ENCODE data around the gene FZD4. TPM values are rescaled to one million over a fixed set of nuclear protein-coding genes. Genes with fewer than 3 reads are reported as not detected.
A peak's percentile ranks its signal among the peaks of the same experiment; 100 is the strongest.
"Not testable (repeated sequence)": the region's sequence is repeated elsewhere in the genome, so short reads cannot be mapped to it uniquely, and the experiment has no call there.

FZD4 gene
- total RNA-seq = 1 to 10 TPM; 1.1 to 8.8 (median 2.6) TPM

GRCh38 chr11:86955361-86956120 lies at the start of gene FZD4:
Gene FZD4 (minus strand): TSS chr11:86955395. CDS start chr11:86955085, 310 bp downstream.
- Histone ChIP-seq H3K4me1 (replicated peaks in 1 of 2) (peaks cover 5 to 12% of the 10 kb centered on the region in 2 donors), H3K4me3 (peak within 1 kb of the TSS; percentile 53 to 96 (median 67)), H3K27ac (peak within 1 kb of the TSS; percentile 62 to 80)
- peak; percentile 86 to 96 (median 93) for ATAC-seq (replicated peaks in 6 of 8)
- in situ Hi-C loops (cut with MboI; ENCODE audit: low pct_unique_long_range_greater_than_20kb in 2 of 9, low sequenced_read_pairs in 9 of 9, unreplicated experiment in 9 of 9) = no loop called here
- WGBS, 10 experiments = 0% methylated on average over 3 of the region's 64 CpGs; no CpG with 5 or more reads in 9 of the 10 experiments

- ATAC-seq (replicated peaks in 6 of 8); H3K4me3 ChIP-seq; H3K4me1 ChIP-seq (replicated peaks in 1 of 2); in situ Hi-C loops (cut with MboI; ENCODE audit: low pct_unique_long_range_greater_than_20kb in 2 of 9, low sequenced_read_pairs in 9 of 9, unreplicated experiment in 9 of 9); H3K27ac ChIP-seq: not testable (repeated sequence)
- WGBS, 10 experiments = 85 to 100% (median 94%) methylated on average over 1 to 4 of the region's 4 CpGs; no CpG with 5 or more reads in 4 of the 10 experiments
Measured at GRCh38 chr11:87004281-87004680, 49.1 kb upstream of the FZD4 start.

GRCh38 chr11:87002918-87003317 lies 47.7 kb upstream of the FZD4 start:
- Histone ChIP-seq H3K27ac (no peak overlapping the region), H3K4me3 (no peak overlapping the region), H3K4me1 (replicated peaks in 1 of 2) (no peaks in the 10 kb centered on the region)
- WGBS, 10 experiments = 80 to 100% (median 90%) methylated on average over 1 of the region's 1 CpG; no CpG with 5 or more reads in 4 of the 10 experiments
- no peak for ATAC-seq (replicated peaks in 6 of 8)
- in situ Hi-C loops (cut with MboI; ENCODE audit: low pct_unique_long_range_greater_than_20kb in 2 of 9, low sequenced_read_pairs in 9 of 9, unreplicated experiment in 9 of 9) = no loop called here

GRCh38 chr11:86999859-87000753 lies 44.9 kb upstream of the FZD4 start:
- in situ Hi-C loops (cut with MboI; ENCODE audit: low pct_unique_long_range_greater_than_20kb in 2 of 9, low sequenced_read_pairs in 9 of 9, unreplicated experiment in 9 of 9) = loop anchor here in 1 of 9 experiments (25.0 kb wide), 1 partner anchor 287 kb away; no protein-coding TSS in a partner anchor
- Histone ChIP-seq H3K4me3 (no peak overlapping the region), H3K27ac (no peak overlapping the region), H3K4me1 (replicated peaks in 1 of 2) (no peaks in the 10 kb centered on the region)
- peak in 3 of 8 experiments; percentile 29 to 71 (median 59) for ATAC-seq (replicated peaks in 6 of 8)
- WGBS, 10 experiments = 45 to 100% (median 70%) methylated on average over 1 to 5 of the region's 5 CpGs

- in situ Hi-C loops (cut with MboI; ENCODE audit: low pct_unique_long_range_greater_than_20kb in 2 of 9, low sequenced_read_pairs in 9 of 9, unreplicated experiment in 9 of 9) = loop anchor here in 1 of 9 experiments (25.0 kb wide), 1 partner anchor 288 kb away; no protein-coding TSS in a partner anchor
- Histone ChIP-seq H3K4me3 (no peak overlapping the region), H3K27ac (no peak overlapping the region), H3K4me1 (replicated peaks in 1 of 2) (no peaks in the 10 kb centered on the region)
- WGBS, 10 experiments = 83 to 100% (median 96%) methylated on average over 1 of the region's 1 CpG; no CpG with 5 or more reads in 4 of the 10 experiments
- ATAC-seq (replicated peaks in 6 of 8) = no peak
Measured at GRCh38 chr11:86999388-86999787, 44.2 kb upstream of the FZD4 start.

- no peaks in the 10 kb centered on the region for H3K4me1 ChIP-seq (replicated peaks in 1 of 2)
- ATAC-seq (replicated peaks in 6 of 8) = no peak
- no peak overlapping the region for H3K4me3 ChIP-seq
- WGBS, 10 experiments = 80 to 100% (median 93%) methylated on average over 1 of the region's 1 CpG; no CpG with 5 or more reads in 6 of the 10 experiments
- H3K27ac ChIP-seq = no peak overlapping the region
- in situ Hi-C loops (cut with MboI; ENCODE audit: low pct_unique_long_range_greater_than_20kb in 2 of 9, low sequenced_read_pairs in 9 of 9, unreplicated experiment in 9 of 9) = loop anchor here in 1 of 9 experiments (25.0 kb wide), 1 partner anchor 290 kb away; no protein-coding TSS in a partner anchor
Measured at GRCh38 chr11:86996953-86997570, 41.9 kb upstream of the FZD4 start.

GRCh38 chr11:86993031-86993430 lies 37.8 kb upstream of the FZD4 start:
- in situ Hi-C loops (cut with MboI; ENCODE audit: low pct_unique_long_range_greater_than_20kb in 2 of 9, low sequenced_read_pairs in 9 of 9, unreplicated experiment in 9 of 9) = loop anchor here in 1 of 9 experiments (25.0 kb wide), 1 partner anchor 294 kb away; no protein-coding TSS in a partner anchor
- Histone ChIP-seq H3K4me3 (no peak overlapping the region), H3K27ac (no peak overlapping the region), H3K4me1 (replicated peaks in 1 of 2) (no peaks in the 10 kb centered on the region)
- 45 to 100% (median 91%) methylated on average over 1 to 3 of the region's 3 CpGs; no CpG with 5 or more reads in 1 of the 10 experiments for WGBS, 10 experiments
- ATAC-seq (replicated peaks in 6 of 8) = no peak

- not testable (repeated sequence) for H3K27ac ChIP-seq; ATAC-seq (replicated peaks in 6 of 8); H3K4me1 ChIP-seq (replicated peaks in 1 of 2); H3K4me3 ChIP-seq
- in situ Hi-C loops (cut with MboI; ENCODE audit: low pct_unique_long_range_greater_than_20kb in 2 of 9, low sequenced_read_pairs in 9 of 9, unreplicated experiment in 9 of 9) = loop anchor here in 1 of 9 experiments (25.0 kb wide), 1 partner anchor 295 kb away; no protein-coding TSS in a partner anchor
- 91 to 100% (median 100%) methylated on average over 1 to 4 of the region's 4 CpGs; no CpG with 5 or more reads in 1 of the 10 experiments for WGBS, 10 experiments
Measured at GRCh38 chr11:86992340-86992739, 37.1 kb upstream of the FZD4 start.

GRCh38 chr11:86991341-86991740 lies 36.1 kb upstream of the FZD4 start:
- Histone ChIP-seq H3K4me1 (replicated peaks in 1 of 2) (no peaks in the 10 kb centered on the region), H3K4me3 (no peak overlapping the region), H3K27ac (no peak overlapping the region)
- in situ Hi-C loops (cut with MboI; ENCODE audit: low pct_unique_long_range_greater_than_20kb in 2 of 9, low sequenced_read_pairs in 9 of 9, unreplicated experiment in 9 of 9) = loop anchor here in 1 of 9 experiments (25.0 kb wide), 1 partner anchor 296 kb away; no protein-coding TSS in a partner anchor
- WGBS, 10 experiments = 71 to 100% (median 93%) methylated on average over 1 to 5 of the region's 5 CpGs; no CpG with 5 or more reads in 1 of the 10 experiments
- no peak for ATAC-seq (replicated peaks in 6 of 8)

- no peak overlapping the region for H3K27ac ChIP-seq
- no peak overlapping the region for H3K4me3 ChIP-seq
- ATAC-seq (replicated peaks in 6 of 8) = peak in 3 of 8 experiments; percentile 12 to 93 (median 90)
- in situ Hi-C loops (cut with MboI; ENCODE audit: low pct_unique_long_range_greater_than_20kb in 2 of 9, low sequenced_read_pairs in 9 of 9, unreplicated experiment in 9 of 9) = loop anchor here in 1 of 9 experiments (25.0 kb wide), 1 partner anchor 297 kb away; no protein-coding TSS in a partner anchor
- WGBS, 10 experiments = 6 to 41% (median 21%) methylated on average over 2 to 3 of the region's 3 CpGs
- no peaks in the 10 kb centered on the region for H3K4me1 ChIP-seq (replicated peaks in 1 of 2)
Measured at GRCh38 chr11:86990515-86990914, 35.3 kb upstream of the FZD4 start.

- no peaks in the 10 kb centered on the region for H3K4me1 ChIP-seq (replicated peaks in 1 of 2)
- H3K27ac ChIP-seq = no peak overlapping the region
- in situ Hi-C loops (cut with MboI; ENCODE audit: low pct_unique_long_range_greater_than_20kb in 2 of 9, low sequenced_read_pairs in 9 of 9, unreplicated experiment in 9 of 9) = loop anchor here in 1 of 9 experiments (25.0 kb wide), 1 partner anchor 297 kb away; no protein-coding TSS in a partner anchor
- WGBS, 10 experiments = 0 to 75% methylated on average over 1 of the region's 1 CpG; no CpG with 5 or more reads in 8 of the 10 experiments
- no peak overlapping the region for H3K4me3 ChIP-seq
- peak in 1 of 8 experiments; percentile 15 for ATAC-seq (replicated peaks in 6 of 8)
Measured at GRCh38 chr11:86990031-86990430, 34.8 kb upstream of the FZD4 start.

GRCh38 chr11:86988351-86988881 lies 33.2 kb upstream of the FZD4 start:
- Histone ChIP-seq H3K27ac (no peak overlapping the region), H3K4me3 (no peak overlapping the region), H3K4me1 (replicated peaks in 1 of 2) (no peaks in the 10 kb centered on the region)
- 39 to 96% (median 81%) methylated on average over 3 to 4 of the region's 4 CpGs for WGBS, 10 experiments
- in situ Hi-C loops (cut with MboI; ENCODE audit: low pct_unique_long_range_greater_than_20kb in 2 of 9, low sequenced_read_pairs in 9 of 9, unreplicated experiment in 9 of 9) = loop anchor here in 1 of 9 experiments (25.0 kb wide), 1 partner anchor 299 kb away; no protein-coding TSS in a partner anchor
- no peak for ATAC-seq (replicated peaks in 6 of 8)

Data from motor neuron (in vitro differentiated cells).